H1 (cell line): Measurements from ENCODE around the gene SLC6A3. TPM values are rescaled to one million over a fixed set of nuclear protein-coding genes. Genes with fewer than 3 reads are reported as not detected.

ENCODE experiments used
- BACH1 ChIP-seq: IDR thresholded peaks from 2 replicates; pipeline ENCODE4 v1.6.1; 2012; ENCODE audit warnings: low read length, improper control_type of control experiment
- HDAC2 ChIP-seq, 2 experiments: fragments of 300-600 bp in 1 of 2; sonication (generic) in 1 of 2; IDR thresholded peaks; 2 replicates each; pipeline ENCODE4 v1.6.1; 2011 to 2012; ENCODE audit warnings: low read depth in 2 of 2, low read length in 2 of 2, mild to moderate bottlenecking in 2 of 2, moderate library complexity in 2 of 2, borderline replicate concordance in 1 of 2, inconsistent platforms in 1 of 2
- PHF8 ChIP-seq: fragments of 200-600 bp; sonication (generic); conservative IDR thresholded peaks from 2 replicates; pipeline ENCODE4 v1.7.1; 2012; ENCODE audit warnings: low read depth, mild to moderate bottlenecking, inconsistent platforms, low read length, moderate library complexity
- polyA plus RNA-seq, 7 experiments: library from polyadenylated mRNA; depleted of rRNA in 3 of 7; stranded (reverse) in 5 of 7; unstranded in 2 of 7; fragments of >200 nt in 5 of 7; fragments of 200-250 nt in 2 of 7; gene quantifications; 1 replicate in 5 of 7; 2 replicates in 1 of 7; 4 replicates in 1 of 7; pipeline versions ENCODE4 v1.2.1 to v1.2.3, GENCODE V29; 2011 to 2013; ENCODE audit warnings: missing spikeins in 2 of 7, mixed read lengths in 2 of 7
- total RNA-seq: library from RNA; stranded (reverse); fragmentation: NEBNext Ultra II Directional; extraction: Animal tissue kit (Norgen Biotek cat#: 25700); gene quantifications from 2 replicates; pipeline ENCODE4 v1.2.1, GENCODE V29; 2021

SLC6A3 gene
- total and polyA plus RNA-seq, 2 of the 8 experiments (the other 6 are each of a cell fraction or from before 2014, with no cell fraction given) = 0.48 to 0.91 TPM

- no peak for TF ChIP-seq HDAC2 (IDR thresholded peaks at IDR 0.05; ENCODE audit: borderline replicate concordance in 1 of 2, low read depth in 2 of 2, low read length in 2 of 2)
- no peak for TF ChIP-seq BACH1
- no peak for TF ChIP-seq PHF8
These were observed 27.5 kb downstream of the SLC6A3 start (continued) for GRCh38 chr5:1417586-1418225.
